OCI-LY1 (cell line): Measurements from ENCODE around the gene ADAMTS17.

Experiments used
- H2AFZ ChIP-seq: fragments of 200-600 bp; sonication (generic), shearing (Covaris generic); 2 replicates; pipeline ENCODE4 v1.6.0; 2014; ENCODE audit warnings: antibody characterized with exemption, mild to moderate bottlenecking, low read length
- H3F3A ChIP-seq: fragments of 200-600 bp; sonication (generic), shearing (Covaris generic); 2 replicates; pipeline ENCODE4 v1.6.0; 2014; ENCODE audit warnings: mild to moderate bottlenecking, antibody characterized with exemption, low read length, moderate library complexity; ENCODE audit not compliant: insufficient read depth
- H3K27ac ChIP-seq: fragments of 200-600 bp; sonication (generic); 2 replicates; pipeline ENCODE4 v1.5.1; 2014; ENCODE audit warnings: low read length, mixed run types, mild to moderate bottlenecking, low read depth; ENCODE audit not compliant: poor library complexity, severe bottlenecking
- H3K27me3 ChIP-seq: fragments of 200-600 bp; sonication (generic); 2 replicates; pipeline ENCODE4 v1.6.0; 2014; ENCODE audit warnings: antibody characterized with exemption, mild to moderate bottlenecking, low read length, moderate library complexity; ENCODE audit not compliant: insufficient read depth
- H3K36me3 ChIP-seq: fragments of 200-600 bp; sonication (generic); 2 replicates; pipeline ENCODE4 v1.6.1; 2014; ENCODE audit warnings: mild to moderate bottlenecking, antibody characterized with exemption, low read length, moderate library complexity, mixed read lengths; ENCODE audit not compliant: insufficient read depth
- H3K4me1 ChIP-seq: fragments of 200-600 bp; sonication (generic); 2 replicates; pipeline ENCODE4 v1.5.1; 2014; ENCODE audit warnings: mild to moderate bottlenecking, low read length, moderate library complexity; ENCODE audit not compliant: insufficient read depth, severe bottlenecking
- H3K4me2 ChIP-seq: fragments of 200-600 bp; sonication (generic), shearing (Covaris generic); 2 replicates; pipeline ENCODE4 v1.6.1; 2014; ENCODE audit warnings: low read length
- H3K4me3 ChIP-seq: fragments of 200-600 bp; sonication (generic); 2 replicates; pipeline ENCODE4 v1.5.1; 2014; ENCODE audit warnings: low read length, low read depth, mild to moderate bottlenecking, mixed read lengths; ENCODE audit not compliant: poor library complexity, severe bottlenecking
- H3K79me2 ChIP-seq: fragments of 200-600 bp; shearing (Covaris generic); 2 replicates; pipeline ENCODE4 v1.6.1; 2016; ENCODE audit warnings: mixed run types, low read length, mixed read lengths; ENCODE audit not compliant: insufficient read depth
- H3K9ac ChIP-seq: fragments of 200-600 bp; sonication (generic), shearing (Covaris generic); 2 replicates; pipeline ENCODE4 v1.6.1; 2014; ENCODE audit warnings: mild to moderate bottlenecking, low read length, mixed read lengths
- H3K9me2 ChIP-seq: fragments of 200-600 bp; sonication (generic), shearing (Covaris generic); 2 replicates; pipeline ENCODE4 v1.6.1; 2014; ENCODE audit warnings: low read depth, mild to moderate bottlenecking, low read length, mixed read lengths
- H3K9me3 ChIP-seq: fragments of 200-600 bp; shearing (Covaris generic); 2 replicates; pipeline ENCODE4 v1.6.1; 2014; ENCODE audit warnings: low read length, mixed read lengths
- H4K20me1 ChIP-seq: fragments of 200-600 bp; sonication (generic), shearing (Covaris generic); 2 replicates; pipeline ENCODE4 v1.6.0; 2016; ENCODE audit warnings: mild to moderate bottlenecking, low read length; ENCODE audit not compliant: insufficient read depth
- CTCF ChIP-seq: fragments of 200-600 bp; sonication (generic), shearing (Covaris generic); IDR thresholded peaks from 2 replicates; pipeline ENCODE4 v1.5.1; 2017; ENCODE audit warnings: mild to moderate bottlenecking, antibody characterized with exemption, low read length, moderate library complexity, mixed read lengths
- EZH2 ChIP-seq: fragments of 200-600 bp; sonication (generic), shearing (Covaris generic); IDR thresholded peaks from 2 replicates; pipeline ENCODE4 v1.8.0; 2017; ENCODE audit warnings: borderline replicate concordance, mixed run types, mild to moderate bottlenecking, antibody characterized with exemption, low read length, moderate library complexity, mixed read lengths

ADAMTS17 gene

GRCh38 chr15:100134586-100134985 is 207.2 kb downstream of the ADAMTS17 start:
- H3K9me2 ChIP-seq, result no peaks in the 10 kb centered on the region
- H3K9ac ChIP-seq, result no peak overlapping the region
- H3K4me2 ChIP-seq, result no peak overlapping the region
- H3K79me2 ChIP-seq, result no peaks in the 10 kb centered on the region
- no peaks in the 10 kb centered on the region for H3F3A ChIP-seq
- no peak overlapping the region for H2AFZ ChIP-seq
- H3K9me3 ChIP-seq, result no peaks in the 10 kb centered on the region
- H3K27me3 ChIP-seq, result no peaks in the 10 kb centered on the region
- H4K20me1 ChIP-seq, result no peaks in the 10 kb centered on the region
- TF ChIP-seq EZH2 (no peak), CTCF (no peak)
- H3K4me3 ChIP-seq, result no peak overlapping the region
- H3K36me3 ChIP-seq, result no peaks in the 10 kb centered on the region
- H3K4me1 ChIP-seq, result no peaks in the 10 kb centered on the region
- no peak overlapping the region for H3K27ac ChIP-seq

GRCh38 chr15:100134089-100134583 is 207.6 kb downstream of the ADAMTS17 start:
- Histone ChIP-seq H3K27ac (no peak overlapping the region), H3K9ac (no peak overlapping the region), H3K9me2 (no peaks in the 10 kb centered on the region), H3K79me2 (no peaks in the 10 kb centered on the region), H3F3A (no peaks in the 10 kb centered on the region), H3K4me2 (no peak overlapping the region), H2AFZ (no peak overlapping the region), H3K36me3 (no peaks in the 10 kb centered on the region), H4K20me1 (no peaks in the 10 kb centered on the region), H3K4me1 (no peaks in the 10 kb centered on the region), H3K4me3 (no peak overlapping the region), H3K27me3 (no peaks in the 10 kb centered on the region), H3K9me3 (no peaks in the 10 kb centered on the region)
- TF ChIP-seq EZH2 (no peak), CTCF (no peak)

GRCh38 chr15:100133001-100133400 is 208.8 kb downstream of the ADAMTS17 start:
- Histone ChIP-seq H2AFZ (no peak overlapping the region), H3K4me1 (no peaks in the 10 kb centered on the region), H3K4me2 (no peak overlapping the region), H3K4me3 (no peak overlapping the region), H3K9me2 (no peaks in the 10 kb centered on the region), H3K27me3 (no peaks in the 10 kb centered on the region), H3K79me2 (no peaks in the 10 kb centered on the region), H4K20me1 (no peaks in the 10 kb centered on the region), H3K9me3 (no peaks in the 10 kb centered on the region), H3K9ac (no peak overlapping the region), H3K27ac (no peak overlapping the region), H3K36me3 (no peaks in the 10 kb centered on the region), H3F3A (no peaks in the 10 kb centered on the region)
- no peak for TF ChIP-seq EZH2
- TF ChIP-seq CTCF, result no peak
